Neural cell (in vitro differentiated cells): ENCODE measurements around the gene DPEP2NB. TPM values are rescaled to one million over a fixed set of nuclear protein-coding genes. Genes with fewer than 3 reads are reported as not detected.
"Not testable (repeated sequence)": the region's sequence is repeated elsewhere in the genome, so short reads cannot be mapped to it uniquely, and the experiment has no call there.

Experiments used
- H2AFZ ChIP-seq: fragments of 200-600, 300-800 bp; sonication (generic), shearing (Covaris generic); 2 replicates; pipeline ENCODE4 v1.6.0; 2014; ENCODE audit warnings: low read depth, mild to moderate bottlenecking, antibody characterized with exemption, low read length, moderate library complexity
- H3F3A ChIP-seq: fragments of 200-600 bp; shearing (Covaris generic); 2 replicates; pipeline ENCODE4 v1.6.1; 2016; ENCODE audit warnings: mild to moderate bottlenecking, moderate library complexity, mixed read lengths, antibody characterized with exemption, low read length; ENCODE audit not compliant: insufficient read depth, poor library complexity, severe bottlenecking
- H3K27ac ChIP-seq: fragments of 200-600, 300-800 bp; sonication (generic), shearing (Covaris generic); 2 replicates; pipeline ENCODE4 v1.5.1; 2014; ENCODE audit warnings: mild to moderate bottlenecking, low read length, moderate library complexity
- H3K27me3 ChIP-seq: fragments of 300-800, 200-600 bp; sonication (generic), shearing (Covaris generic); 2 replicates; pipeline ENCODE4 v1.6.0; 2014; ENCODE audit warnings: mild to moderate bottlenecking, low read depth, low read length, moderate library complexity; ENCODE audit not compliant: insufficient read depth
- H3K36me3 ChIP-seq: fragments of 300-800, 200-600 bp; sonication (generic), shearing (Covaris generic); 2 replicates; pipeline ENCODE4 v1.5.1; 2014; ENCODE audit warnings: mild to moderate bottlenecking, antibody characterized with exemption, low read length, moderate library complexity; ENCODE audit not compliant: insufficient read depth
- H3K4me2 ChIP-seq: fragments of 300-800, 200-600 bp; sonication (generic), shearing (Covaris generic); 2 replicates; pipeline ENCODE4 v1.6.0; 2014; ENCODE audit warnings: mild to moderate bottlenecking, low read length
- H3K4me3 ChIP-seq: fragments of 300-800, 200-600 bp; sonication (generic), shearing (Covaris generic); 2 replicates; pipeline ENCODE4 v1.5.1; 2014; ENCODE audit warnings: mild to moderate bottlenecking, low read length, moderate library complexity
- H3K79me2 ChIP-seq: fragments of 200-600 bp; shearing (Covaris generic); replicated peaks from 2 replicates; pipeline ENCODE4 v1.6.0; 2014; ENCODE audit warnings: mild to moderate bottlenecking, low read length, moderate library complexity; ENCODE audit not compliant: insufficient read depth
- H3K9ac ChIP-seq: fragments of 300-800, 200-600 bp; sonication (generic), shearing (Covaris generic); 2 replicates; pipeline ENCODE4 v1.6.1; 2016; ENCODE audit warnings: mild to moderate bottlenecking, low read length, mixed read lengths
- H3K9me2 ChIP-seq: fragments of 200-600 bp; shearing (Covaris generic); 2 replicates; pipeline ENCODE4 v1.6.1; 2016; ENCODE audit warnings: mild to moderate bottlenecking, low read length, mixed read lengths; ENCODE audit not compliant: insufficient read depth
- H3K9me3 ChIP-seq: fragments of 200-600, 300-800 bp; sonication (generic), shearing (Covaris generic); 2 replicates; pipeline ENCODE4 v1.6.1; 2016; ENCODE audit warnings: mild to moderate bottlenecking, mixed run types, low read length, moderate library complexity, mixed read lengths
- H4K20me1 ChIP-seq: fragments of 200-600 bp; shearing (Covaris generic); 2 replicates; pipeline ENCODE4 v1.6.1; 2016; ENCODE audit warnings: mild to moderate bottlenecking, mixed run types; ENCODE audit not compliant: insufficient read depth
- EP300 ChIP-seq: fragments of 450-650 bp; conservative IDR thresholded peaks from 2 replicates; pipeline ENCODE4 v1.6.1; 2014; ENCODE audit warnings: antibody characterized with exemption, mild to moderate bottlenecking, moderate library complexity; ENCODE audit not compliant: poor library complexity, severe bottlenecking
- EZH2 ChIP-seq: fragments of 200-600, 300-800 bp; shearing (Covaris generic), sonication (generic); IDR thresholded peaks from 2 replicates; pipeline ENCODE4 v1.6.1; 2014; ENCODE audit warnings: antibody characterized with exemption, low read length, borderline replicate concordance, mild to moderate bottlenecking; ENCODE audit not compliant: insufficient read depth, poor library complexity, severe bottlenecking
- MXI1 ChIP-seq: fragments of 450-650 bp; conservative IDR thresholded peaks from 2 replicates; pipeline ENCODE4 v1.6.1; 2014; ENCODE audit warnings: antibody characterized with exemption, mild to moderate bottlenecking; ENCODE audit not compliant: poor library complexity, severe bottlenecking
- POLR2AphosphoS5 ChIP-seq: IDR thresholded peaks from 2 replicates; pipeline ENCODE4 v1.6.1; 2012
- RAD21 ChIP-seq: fragments of 450-650 bp; conservative IDR thresholded peaks from 2 replicates; pipeline ENCODE4 v1.6.1; 2014; ENCODE audit warnings: antibody characterized with exemption, mild to moderate bottlenecking, moderate library complexity
- REST ChIP-seq: IDR thresholded peaks from 2 replicates; pipeline ENCODE4 v1.6.1; 2012; ENCODE audit warnings: borderline replicate concordance
- SMC3 ChIP-seq: fragments of 450-650 bp; conservative IDR thresholded peaks from 2 replicates; pipeline ENCODE4 v1.6.1; 2014; ENCODE audit warnings: antibody characterized with exemption, mild to moderate bottlenecking, moderate library complexity; ENCODE audit not compliant: poor library complexity
- TAF1 ChIP-seq: IDR thresholded peaks from 2 replicates; pipeline ENCODE4 v1.6.1; 2012; ENCODE audit warnings: low read depth
- polyA plus RNA-seq: library from polyadenylated mRNA; depleted of rRNA; stranded (reverse); fragments of >200 nt; gene quantifications from 2 replicates; pipeline ENCODE4 v1.2.3, GENCODE V29; 2014
- TF ChIP-seq, protein P1 (sequence below): fragments of 450-650 bp; IDR thresholded peaks from 2 replicates; pipeline ENCODE4 v1.5.1; 2014; ENCODE audit warnings: antibody characterized with exemption, mild to moderate bottlenecking, moderate library complexity; ENCODE audit not compliant: poor library complexity, severe bottlenecking

The DPEP2NB gene
- polyA plus RNA-seq, 1 donor from 2014 or later: not detected

DNA sequence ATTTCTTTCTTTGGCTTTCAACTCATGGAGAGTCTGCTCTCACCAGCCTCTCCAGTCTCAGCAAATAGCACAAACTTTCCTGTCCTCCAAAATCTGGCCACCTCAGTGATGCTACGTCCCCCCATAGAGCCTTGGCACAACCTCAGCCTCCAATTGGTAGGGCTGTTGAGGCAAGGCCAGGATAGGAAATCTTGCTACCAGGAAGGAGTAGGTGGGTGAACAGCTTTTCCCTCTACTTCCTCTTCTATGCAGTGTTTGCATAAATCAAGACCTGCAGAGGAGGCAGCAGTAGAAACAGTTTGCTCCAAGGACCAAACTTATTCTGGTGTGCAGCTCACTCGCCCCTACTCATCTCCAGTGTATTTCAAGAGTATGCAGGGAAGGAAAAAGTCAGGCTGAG is 15.7 kb downstream of the DPEP2NB start:
- no peaks in the 10 kb centered on the region for H3K36me3 ChIP-seq
- no peaks in the 10 kb centered on the region for H3K9me3 ChIP-seq
- no peaks in the 10 kb centered on the region for H3K27me3 ChIP-seq
- no peaks in the 10 kb centered on the region for H3F3A ChIP-seq
- H3K4me2 ChIP-seq: no peak overlapping the region
- no peak overlapping the region for H3K9ac ChIP-seq
- no peak overlapping the region for H2AFZ ChIP-seq
- no peaks in the 10 kb centered on the region for H3K9me2 ChIP-seq
- no peak overlapping the region for H3K27ac ChIP-seq
- H3K4me3 ChIP-seq: no peak overlapping the region
- H3K79me2 ChIP-seq: no peaks in the 10 kb centered on the region
- TF ChIP-seq, protein P1, sequence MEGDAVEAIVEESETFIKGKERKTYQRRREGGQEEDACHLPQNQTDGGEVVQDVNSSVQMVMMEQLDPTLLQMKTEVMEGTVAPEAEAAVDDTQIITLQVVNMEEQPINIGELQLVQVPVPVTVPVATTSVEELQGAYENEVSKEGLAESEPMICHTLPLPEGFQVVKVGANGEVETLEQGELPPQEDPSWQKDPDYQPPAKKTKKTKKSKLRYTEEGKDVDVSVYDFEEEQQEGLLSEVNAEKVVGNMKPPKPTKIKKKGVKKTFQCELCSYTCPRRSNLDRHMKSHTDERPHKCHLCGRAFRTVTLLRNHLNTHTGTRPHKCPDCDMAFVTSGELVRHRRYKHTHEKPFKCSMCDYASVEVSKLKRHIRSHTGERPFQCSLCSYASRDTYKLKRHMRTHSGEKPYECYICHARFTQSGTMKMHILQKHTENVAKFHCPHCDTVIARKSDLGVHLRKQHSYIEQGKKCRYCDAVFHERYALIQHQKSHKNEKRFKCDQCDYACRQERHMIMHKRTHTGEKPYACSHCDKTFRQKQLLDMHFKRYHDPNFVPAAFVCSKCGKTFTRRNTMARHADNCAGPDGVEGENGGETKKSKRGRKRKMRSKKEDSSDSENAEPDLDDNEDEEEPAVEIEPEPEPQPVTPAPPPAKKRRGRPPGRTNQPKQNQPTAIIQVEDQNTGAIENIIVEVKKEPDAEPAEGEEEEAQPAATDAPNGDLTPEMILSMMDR: no peak
- TF ChIP-seq TAF1 (no peak), MXI1 (no peak), POLR2AphosphoS5 (no peak), EP300 (no peak), EZH2 (no peak), SMC3 (no peak), REST (no peak), RAD21 (no peak)
- no peaks in the 10 kb centered on the region for H4K20me1 ChIP-seq

DNA sequence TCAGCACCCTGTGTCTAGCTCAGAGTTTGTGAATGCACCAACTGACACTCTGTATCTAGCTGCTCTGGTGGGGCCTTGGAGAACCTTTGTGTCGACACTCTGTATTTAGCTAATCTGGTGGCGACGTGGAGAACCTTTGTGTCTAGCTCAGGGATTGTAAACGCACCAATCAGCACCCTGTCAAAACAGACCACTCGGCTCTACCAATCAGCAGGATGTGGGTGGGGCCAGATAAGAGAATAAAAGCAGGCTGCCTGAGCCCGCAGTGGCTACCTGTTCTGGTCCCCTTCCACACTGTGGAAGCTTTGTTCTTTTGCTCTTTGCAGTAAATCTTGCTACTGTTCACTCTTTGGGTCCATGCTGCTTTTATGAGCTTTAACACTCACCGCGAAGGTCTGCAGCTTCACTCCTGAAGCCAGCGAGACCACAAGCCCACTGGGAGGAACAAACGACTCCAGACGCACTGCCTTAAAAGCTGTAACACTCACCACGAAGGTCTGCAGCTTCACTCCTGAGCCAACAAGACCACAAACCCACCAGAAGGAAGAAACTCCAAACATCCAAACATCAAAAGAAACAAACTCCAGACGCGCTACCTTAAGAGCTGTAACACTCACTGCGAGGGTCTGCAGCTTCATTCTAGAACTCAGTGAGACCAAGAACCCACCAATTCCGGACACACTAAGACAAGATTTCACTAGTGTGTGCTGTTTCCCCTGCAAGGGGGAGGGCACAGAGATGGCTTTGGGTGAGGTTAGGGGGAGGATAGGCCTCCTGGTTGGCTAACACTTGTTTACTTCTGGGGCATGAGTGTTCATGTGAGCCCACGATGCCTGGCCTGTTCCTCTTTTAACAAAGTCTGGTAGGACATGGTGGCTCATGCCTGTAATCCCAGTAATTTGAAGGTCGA is 16.7 kb downstream of the DPEP2NB start, which contains the start of gene DPEP2:
Gene DPEP2 (minus strand): TSS at position 706 of the 910 bp plus-strand sequence. CDS start 6,272 bp downstream, outside the sequence.
- not testable (repeated sequence) for H4K20me1 ChIP-seq, H3K27me3 ChIP-seq, H3K27ac ChIP-seq, H3F3A ChIP-seq, H3K9ac ChIP-seq, H2AFZ ChIP-seq, H3K36me3 ChIP-seq, H3K9me3 ChIP-seq, H3K4me2 ChIP-seq, H3K79me2 ChIP-seq, H3K4me3 ChIP-seq, H3K9me2 ChIP-seq

DNA sequence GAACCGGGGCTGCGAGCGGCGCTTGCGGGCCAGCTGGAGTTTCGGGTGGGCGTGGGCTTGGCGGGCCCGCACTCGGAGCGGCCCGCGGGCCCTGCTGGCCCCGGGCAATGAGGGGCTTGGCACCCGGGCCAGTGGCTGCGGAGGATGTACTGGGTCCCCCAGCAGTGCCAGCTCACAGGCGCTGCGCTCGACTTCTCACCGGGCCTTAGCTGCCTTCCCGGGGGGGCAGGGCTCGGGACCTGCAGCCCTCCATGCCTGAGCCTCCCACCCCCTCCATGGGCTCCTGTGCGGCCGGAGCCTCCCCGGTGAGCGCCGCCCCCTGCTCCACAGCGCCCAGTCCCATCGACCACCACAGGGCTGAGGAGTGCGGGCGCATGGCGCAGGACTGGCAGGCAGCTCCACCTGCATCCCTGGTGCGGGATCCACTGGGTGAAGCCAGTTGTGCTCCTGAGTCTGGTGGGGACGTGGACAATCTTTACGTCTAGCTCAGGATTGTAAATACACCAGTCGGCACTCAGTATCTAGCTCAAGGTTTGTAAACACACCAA is 17.4 kb downstream of the DPEP2NB start:
- not testable (repeated sequence) for H3K9ac ChIP-seq, H3F3A ChIP-seq, H3K9me3 ChIP-seq, H3K79me2 ChIP-seq, H4K20me1 ChIP-seq, H3K9me2 ChIP-seq, H3K27ac ChIP-seq, H3K36me3 ChIP-seq, H2AFZ ChIP-seq, H3K27me3 ChIP-seq, H3K4me2 ChIP-seq, H3K4me3 ChIP-seq
